Measurements from ENCODE around the gene UNC119B. TPM values are rescaled to one million over a fixed set of nuclear protein-coding genes. Genes with fewer than 3 reads are reported as not detected.
A peak's percentile ranks its signal among the peaks of the same experiment; 100 is the strongest.
"Not testable (repeated sequence)": the region's sequence is repeated elsewhere in the genome, so short reads cannot be mapped to it uniquely, and the experiment has no call there.

Gene UNC119B
- total RNA-seq, 1 donor from 2014 or later: 15.1 TPM

DNA sequence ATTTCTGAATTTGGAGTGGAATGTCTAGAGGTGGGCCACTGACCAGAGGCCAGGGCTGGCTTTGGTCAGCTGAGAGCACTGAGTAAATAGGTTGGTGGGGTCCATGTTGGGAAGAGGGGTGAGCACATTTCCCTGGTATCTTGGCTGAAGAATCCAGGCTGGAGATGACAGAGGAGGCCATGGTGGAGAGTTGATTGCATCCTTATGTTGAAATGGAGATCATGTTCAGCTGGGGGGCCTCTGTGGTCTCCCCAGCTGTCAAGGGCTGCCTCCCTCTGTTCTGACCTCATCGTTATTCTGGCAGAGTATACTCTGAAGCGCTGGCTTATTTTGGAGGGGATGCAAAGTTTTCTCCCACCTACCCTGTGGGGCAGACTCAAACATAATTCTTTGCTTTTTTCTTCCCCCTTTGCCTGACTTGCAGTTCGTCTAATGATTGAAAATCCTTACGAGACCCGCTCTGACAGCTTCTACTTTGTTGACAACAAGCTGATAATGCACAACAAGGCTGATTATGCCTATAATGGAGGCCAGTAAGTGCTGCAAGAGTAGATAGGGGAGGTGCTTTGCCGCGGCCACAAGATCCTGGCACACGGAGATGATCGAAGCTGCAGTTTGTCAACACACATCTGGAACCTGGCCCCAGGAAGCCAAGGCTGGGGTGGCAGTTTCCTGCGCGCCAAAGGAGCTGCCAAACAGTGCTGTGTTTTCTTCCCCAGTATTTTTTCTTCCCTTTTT, 9.4 kb downstream of the UNC119B start:
- DNase-seq: no peak

- DNase-seq: no peak
These were observed 10.2 kb downstream of the UNC119B start for GRCh38 chr12:120720234-120720986.

DNA sequence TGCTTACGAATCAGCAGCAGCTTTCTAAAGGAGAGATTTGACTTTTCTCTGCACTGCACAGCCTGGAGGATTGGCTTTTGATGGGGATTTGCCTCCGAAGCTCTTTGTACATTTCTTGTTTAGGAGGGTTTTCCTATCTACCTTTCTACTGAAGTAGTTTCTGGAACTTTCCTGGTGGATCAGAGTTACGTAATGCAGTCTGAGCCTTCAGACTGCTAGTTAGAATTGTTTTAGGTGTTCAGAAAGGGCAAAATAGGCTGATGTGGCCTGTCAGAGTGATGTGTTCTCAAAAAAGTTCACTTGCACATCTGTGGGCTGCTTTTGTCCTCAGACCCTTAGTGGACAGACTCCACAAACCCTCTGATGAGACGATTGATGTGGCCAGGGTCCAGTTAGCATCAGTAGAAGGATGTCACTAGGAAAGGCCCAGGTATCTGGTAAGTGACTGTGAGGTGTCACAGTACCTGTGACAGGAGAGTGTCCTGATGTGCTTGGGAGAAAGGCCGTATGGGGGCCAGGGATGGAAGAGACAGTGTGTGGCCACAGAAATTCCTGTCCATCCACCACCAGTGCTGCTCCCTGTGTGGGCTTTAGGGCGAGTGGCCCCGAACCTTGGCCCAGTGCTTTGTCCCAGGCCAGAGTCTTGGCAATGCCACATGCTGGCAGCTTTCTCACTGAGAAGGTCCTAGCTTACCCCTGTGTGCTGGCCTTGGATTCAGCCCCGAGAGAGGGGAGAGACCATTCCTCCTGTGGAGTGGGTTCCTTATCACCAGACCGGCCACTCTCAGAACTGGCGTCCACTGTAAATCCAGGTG, 10.9 kb downstream of the UNC119B start:
- no peak for DNase-seq

- no peak for DNase-seq
These were observed 11.6 kb downstream of the UNC119B start for GRCh38 chr12:120721866-120722265.

- DNase-seq: no peak
These were observed 12.5 kb downstream of the UNC119B start for GRCh38 chr12:120722784-120723183.

DNA sequence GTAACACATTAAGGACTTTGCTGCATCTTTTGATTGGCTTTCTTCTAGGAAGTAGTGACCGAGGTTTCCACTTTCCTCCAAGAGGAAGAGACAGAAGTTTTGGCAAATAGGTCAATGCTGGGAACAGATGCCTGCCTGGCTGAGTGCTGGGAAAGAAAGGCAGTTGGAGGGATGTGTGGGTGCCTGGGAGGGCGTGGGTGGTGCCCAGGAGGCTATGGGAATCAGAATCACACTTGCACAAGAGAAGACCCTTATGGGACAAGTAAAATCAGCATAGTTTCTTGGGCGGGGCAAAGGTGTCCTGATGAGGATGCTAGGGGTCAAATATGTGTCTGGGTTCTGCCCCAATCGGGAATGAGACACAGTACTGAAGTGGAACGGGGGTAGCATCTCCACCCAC, 14.5 kb downstream of the UNC119B start:
- no peak for DNase-seq

GRCh38 chr12:120725151-120725658, 14.9 kb downstream of the UNC119B start:
- DNase-seq: no peak

- peak; percentile 93 for DNase-seq
These were observed 15.6 kb downstream of the UNC119B start, which contains the start of gene ACADS for GRCh38 chr12:120725659-120726509. ACADS (plus strand) TSS chr12:120725826; CDS start chr12:120725886, 60 bp downstream.

DNA sequence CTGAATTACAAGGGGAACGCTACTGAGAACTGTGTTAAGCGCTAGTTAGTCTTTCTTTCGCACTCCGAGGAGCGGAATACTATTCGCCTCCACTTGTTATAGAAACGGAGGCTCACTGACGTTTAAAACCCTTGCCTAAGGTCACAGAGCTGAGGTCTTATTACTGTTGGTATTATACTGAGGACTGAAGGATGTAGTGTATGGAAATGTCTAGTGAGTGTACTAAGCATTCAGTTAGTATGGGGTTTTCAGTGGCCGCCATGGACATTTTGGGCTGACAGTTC, 16.2 kb downstream of the UNC119B start:
- DNase-seq: no peak

GRCh38 chr12:120726961-120727360, 16.7 kb downstream of the UNC119B start:
- DNase-seq: no peak

DNA sequence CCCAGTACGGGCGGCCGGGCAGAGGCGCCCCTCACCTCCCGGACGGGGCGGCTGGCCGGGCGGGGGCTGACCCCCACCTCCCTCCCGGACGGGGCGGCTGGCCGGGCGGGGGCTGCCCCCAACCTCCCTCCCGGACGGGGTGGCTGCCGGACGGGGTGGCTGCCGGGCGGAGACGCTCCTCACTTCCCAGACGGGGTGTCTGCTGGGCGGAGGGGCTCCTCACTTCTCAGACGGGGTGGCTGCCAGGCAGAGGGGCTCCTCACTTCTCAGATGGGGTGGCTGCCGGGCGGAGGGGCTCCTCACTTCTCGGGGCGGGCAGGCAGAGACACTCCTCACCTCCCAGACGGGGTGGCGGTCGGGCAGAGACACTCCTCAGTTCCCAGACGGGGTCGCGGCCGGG, 21.9 kb downstream of the UNC119B start:
- not testable (repeated sequence) for DNase-seq

- no peak for DNase-seq
These were observed 23.3 kb downstream of the UNC119B start for GRCh38 chr12:120733574-120733973.

- DNase-seq: no peak
These were observed 24.0 kb downstream of the UNC119B start for GRCh38 chr12:120734210-120734609.

DNA sequence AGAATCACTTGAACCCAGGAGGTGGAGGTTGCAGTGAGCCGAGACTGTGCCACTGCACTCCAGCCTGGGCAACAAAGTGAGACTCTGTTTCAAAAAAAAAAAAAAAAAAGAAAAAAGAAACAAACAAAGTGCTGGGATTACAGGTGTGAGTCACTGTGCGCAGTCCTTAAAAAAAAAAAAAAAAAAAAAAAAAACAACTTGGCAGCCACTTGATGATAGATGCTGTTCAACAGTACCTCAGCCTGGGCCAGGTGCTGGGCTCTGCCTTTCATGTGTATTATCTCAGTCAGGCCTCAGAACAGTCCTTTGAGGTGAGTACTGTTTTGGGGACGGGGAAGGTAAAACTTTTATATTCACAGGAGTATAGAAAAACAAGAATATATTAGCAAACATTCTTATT, 24.9 kb downstream of the UNC119B start:
- no peak for DNase-seq

DNA sequence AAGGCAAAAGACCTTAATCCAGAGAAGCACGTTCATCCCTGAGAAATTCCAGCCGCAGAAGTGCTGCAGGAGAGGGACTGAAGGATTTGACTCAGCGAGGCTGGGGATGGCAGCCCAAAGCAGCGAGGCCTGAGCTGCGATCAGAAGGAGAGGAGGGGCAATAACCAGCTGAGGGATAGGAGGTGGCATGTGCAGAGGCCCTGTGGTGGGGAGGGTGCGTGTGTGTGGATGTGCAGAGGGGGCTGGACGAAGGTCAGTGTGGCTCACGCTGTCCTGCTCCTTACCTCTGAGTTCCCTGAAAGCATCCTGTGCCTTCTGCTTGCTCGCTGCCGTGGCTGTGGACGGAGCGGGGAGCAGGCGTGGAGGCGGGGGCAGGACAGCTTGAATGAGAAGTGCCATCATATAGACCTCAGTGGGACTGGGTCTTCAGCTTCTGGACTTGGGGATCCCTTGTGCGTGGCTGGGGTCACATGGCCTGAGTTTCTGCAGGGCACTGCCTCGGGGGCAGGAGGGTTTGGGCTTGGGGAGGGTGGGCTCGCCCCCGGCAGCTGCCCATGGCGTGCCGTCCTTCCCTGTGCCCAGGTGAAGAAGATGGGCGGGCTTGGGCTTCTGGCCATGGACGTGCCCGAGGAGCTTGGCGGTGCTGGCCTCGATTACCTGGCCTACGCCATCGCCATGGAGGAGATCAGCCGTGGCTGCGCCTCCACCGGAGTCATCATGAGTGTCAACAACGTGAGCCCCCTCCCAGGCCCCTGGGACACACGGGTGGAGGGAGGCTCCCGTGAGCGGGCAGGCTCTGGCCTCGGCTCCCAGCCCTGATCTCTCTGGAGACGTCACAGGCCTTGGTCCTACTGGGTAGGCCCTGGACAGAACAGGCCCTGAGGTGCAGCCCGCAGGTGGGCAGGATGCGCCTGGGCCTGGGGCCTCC, 26.4 kb downstream of the UNC119B start:
- no peak for DNase-seq

DNA sequence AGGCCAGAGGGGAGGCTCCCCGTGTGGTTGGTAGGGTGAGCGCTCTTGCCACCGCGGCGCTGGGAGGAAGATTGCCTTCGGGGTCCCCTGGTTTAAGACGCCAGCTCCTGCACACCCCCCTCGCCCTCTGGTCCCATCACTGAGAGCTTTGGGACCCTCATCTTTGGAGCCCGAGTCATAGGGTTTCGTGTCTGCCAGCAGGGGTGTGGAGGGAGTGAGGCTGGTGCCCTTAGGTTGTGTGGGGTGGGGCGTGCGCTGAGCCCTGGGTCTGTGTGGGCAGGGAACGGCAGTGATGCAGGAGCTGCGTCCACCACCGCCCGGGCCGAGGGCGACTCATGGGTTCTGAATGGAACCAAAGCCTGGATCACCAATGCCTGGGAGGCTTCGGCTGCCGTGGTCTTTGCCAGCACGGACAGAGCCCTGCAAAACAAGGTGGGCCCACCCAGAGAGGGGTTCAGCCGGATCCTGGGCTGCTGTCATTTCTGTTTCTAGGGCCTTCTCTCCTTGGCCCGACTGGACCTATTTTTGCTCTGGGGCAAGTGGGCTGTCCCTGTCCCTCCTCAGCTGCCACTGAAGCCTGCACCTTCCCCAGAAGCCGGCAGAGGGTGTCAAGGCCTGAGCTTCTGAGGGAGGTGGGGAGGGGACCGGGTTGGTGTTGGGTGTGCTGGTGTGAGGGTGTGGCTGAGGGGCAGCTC, 27.4 kb downstream of the UNC119B start:
- peak; percentile 48 for DNase-seq

DNA sequence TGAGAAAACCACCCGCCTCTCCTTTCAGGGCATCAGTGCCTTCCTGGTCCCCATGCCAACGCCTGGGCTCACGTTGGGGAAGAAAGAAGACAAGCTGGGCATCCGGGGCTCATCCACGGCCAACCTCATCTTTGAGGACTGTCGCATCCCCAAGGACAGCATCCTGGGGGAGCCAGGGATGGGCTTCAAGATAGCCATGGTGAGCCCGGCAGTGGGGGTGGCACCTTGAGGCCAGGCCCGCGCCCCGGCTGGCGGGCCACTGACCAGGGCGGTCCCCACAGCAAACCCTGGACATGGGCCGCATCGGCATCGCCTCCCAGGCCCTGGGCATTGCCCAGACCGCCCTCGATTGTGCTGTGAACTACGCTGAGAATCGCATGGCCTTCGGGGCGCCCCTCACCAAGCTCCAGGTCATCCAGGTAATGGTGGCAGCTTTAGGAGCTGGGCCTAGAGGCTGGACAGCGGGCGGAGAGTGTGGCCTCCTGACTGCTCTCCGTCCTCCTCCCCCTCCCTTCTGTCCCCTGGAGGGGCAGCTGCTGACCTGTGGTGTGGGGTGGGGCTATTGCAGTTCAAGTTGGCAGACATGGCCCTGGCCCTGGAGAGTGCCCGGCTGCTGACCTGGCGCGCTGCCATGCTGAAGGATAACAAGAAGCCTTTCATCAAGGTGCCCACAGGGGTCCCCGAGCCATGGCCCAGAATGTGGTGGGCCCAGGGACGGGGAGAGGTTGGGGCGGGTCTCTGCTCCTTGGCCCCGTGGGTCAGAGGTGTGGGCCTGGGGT, 28.2 kb downstream of the UNC119B start:
- no peak for DNase-seq

DNA sequence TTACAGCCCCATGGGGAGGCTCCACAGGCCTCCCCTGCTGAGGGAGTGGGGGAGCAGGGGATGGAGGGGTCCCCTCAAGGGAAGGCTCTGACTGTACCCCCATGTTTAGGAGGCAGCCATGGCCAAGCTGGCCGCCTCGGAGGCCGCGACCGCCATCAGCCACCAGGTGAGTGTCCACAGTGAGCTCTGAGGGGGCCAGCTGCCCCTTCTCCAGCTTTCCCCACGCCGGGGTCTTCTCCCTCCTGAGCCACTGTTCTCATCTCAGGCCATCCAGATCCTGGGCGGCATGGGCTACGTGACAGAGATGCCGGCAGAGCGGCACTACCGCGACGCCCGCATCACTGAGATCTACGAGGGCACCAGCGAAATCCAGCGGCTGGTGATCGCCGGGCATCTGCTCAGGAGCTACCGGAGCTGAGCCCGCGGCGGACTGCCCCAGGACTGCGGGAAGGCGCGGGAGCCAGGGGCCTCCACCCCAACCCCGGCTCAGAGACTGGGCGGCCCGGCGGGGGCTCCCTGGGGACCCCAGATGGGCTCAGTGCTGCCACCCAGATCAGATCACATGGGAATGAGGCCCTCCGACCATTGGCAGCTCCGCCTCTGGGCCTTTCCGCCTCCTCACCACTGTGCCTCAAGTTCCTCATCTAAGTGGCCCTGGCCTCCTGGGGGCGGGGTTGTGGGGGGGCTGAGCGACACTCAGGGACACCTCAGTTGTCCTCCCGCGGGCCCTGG, 28.9 kb downstream of the UNC119B start:
- no peak for DNase-seq

Measured in tongue (tissue), 2 donors.